Neural cell (in vitro differentiated cells): ENCODE results near the gene STK24. TPM values are rescaled to one million over a fixed set of nuclear protein-coding genes. Genes with fewer than 3 reads are reported as not detected.

Source experiments
- H2AFZ ChIP-seq: fragments of 200-600, 300-800 bp; sonication (generic), shearing (Covaris generic); 2 replicates; pipeline ENCODE4 v1.6.0; 2014; ENCODE audit warnings: low read depth, mild to moderate bottlenecking, antibody characterized with exemption, low read length, moderate library complexity
- H3F3A ChIP-seq: fragments of 200-600 bp; shearing (Covaris generic); 2 replicates; pipeline ENCODE4 v1.6.1; 2016; ENCODE audit warnings: mild to moderate bottlenecking, moderate library complexity, mixed read lengths, antibody characterized with exemption, low read length; ENCODE audit not compliant: insufficient read depth, poor library complexity, severe bottlenecking
- H3K27ac ChIP-seq: fragments of 200-600, 300-800 bp; sonication (generic), shearing (Covaris generic); 2 replicates; pipeline ENCODE4 v1.5.1; 2014; ENCODE audit warnings: mild to moderate bottlenecking, low read length, moderate library complexity
- H3K27me3 ChIP-seq: fragments of 300-800, 200-600 bp; sonication (generic), shearing (Covaris generic); 2 replicates; pipeline ENCODE4 v1.6.0; 2014; ENCODE audit warnings: mild to moderate bottlenecking, low read depth, low read length, moderate library complexity; ENCODE audit not compliant: insufficient read depth
- H3K36me3 ChIP-seq: fragments of 300-800, 200-600 bp; sonication (generic), shearing (Covaris generic); 2 replicates; pipeline ENCODE4 v1.5.1; 2014; ENCODE audit warnings: mild to moderate bottlenecking, antibody characterized with exemption, low read length, moderate library complexity; ENCODE audit not compliant: insufficient read depth
- H3K4me2 ChIP-seq: fragments of 300-800, 200-600 bp; sonication (generic), shearing (Covaris generic); 2 replicates; pipeline ENCODE4 v1.6.0; 2014; ENCODE audit warnings: mild to moderate bottlenecking, low read length
- H3K4me3 ChIP-seq: fragments of 300-800, 200-600 bp; sonication (generic), shearing (Covaris generic); 2 replicates; pipeline ENCODE4 v1.5.1; 2014; ENCODE audit warnings: mild to moderate bottlenecking, low read length, moderate library complexity
- H3K79me2 ChIP-seq: fragments of 200-600 bp; shearing (Covaris generic); replicated peaks from 2 replicates; pipeline ENCODE4 v1.6.0; 2014; ENCODE audit warnings: mild to moderate bottlenecking, low read length, moderate library complexity; ENCODE audit not compliant: insufficient read depth
- H3K9ac ChIP-seq: fragments of 300-800, 200-600 bp; sonication (generic), shearing (Covaris generic); 2 replicates; pipeline ENCODE4 v1.6.1; 2016; ENCODE audit warnings: mild to moderate bottlenecking, low read length, mixed read lengths
- H3K9me2 ChIP-seq: fragments of 200-600 bp; shearing (Covaris generic); 2 replicates; pipeline ENCODE4 v1.6.1; 2016; ENCODE audit warnings: mild to moderate bottlenecking, low read length, mixed read lengths; ENCODE audit not compliant: insufficient read depth
- H3K9me3 ChIP-seq: fragments of 200-600, 300-800 bp; sonication (generic), shearing (Covaris generic); 2 replicates; pipeline ENCODE4 v1.6.1; 2016; ENCODE audit warnings: mild to moderate bottlenecking, mixed run types, low read length, moderate library complexity, mixed read lengths
- H4K20me1 ChIP-seq: fragments of 200-600 bp; shearing (Covaris generic); 2 replicates; pipeline ENCODE4 v1.6.1; 2016; ENCODE audit warnings: mild to moderate bottlenecking, mixed run types; ENCODE audit not compliant: insufficient read depth
- CTCF ChIP-seq: fragments of 450-650 bp; IDR thresholded peaks from 2 replicates; pipeline ENCODE4 v1.5.1; 2014; ENCODE audit warnings: antibody characterized with exemption, mild to moderate bottlenecking, moderate library complexity; ENCODE audit not compliant: poor library complexity, severe bottlenecking
- EP300 ChIP-seq: fragments of 450-650 bp; conservative IDR thresholded peaks from 2 replicates; pipeline ENCODE4 v1.6.1; 2014; ENCODE audit warnings: antibody characterized with exemption, mild to moderate bottlenecking, moderate library complexity; ENCODE audit not compliant: poor library complexity, severe bottlenecking
- EZH2 ChIP-seq: fragments of 200-600, 300-800 bp; shearing (Covaris generic), sonication (generic); IDR thresholded peaks from 2 replicates; pipeline ENCODE4 v1.6.1; 2014; ENCODE audit warnings: antibody characterized with exemption, low read length, borderline replicate concordance, mild to moderate bottlenecking; ENCODE audit not compliant: insufficient read depth, poor library complexity, severe bottlenecking
- MXI1 ChIP-seq: fragments of 450-650 bp; conservative IDR thresholded peaks from 2 replicates; pipeline ENCODE4 v1.6.1; 2014; ENCODE audit warnings: antibody characterized with exemption, mild to moderate bottlenecking; ENCODE audit not compliant: poor library complexity, severe bottlenecking
- POLR2AphosphoS5 ChIP-seq: IDR thresholded peaks from 2 replicates; pipeline ENCODE4 v1.6.1; 2012
- RAD21 ChIP-seq: fragments of 450-650 bp; conservative IDR thresholded peaks from 2 replicates; pipeline ENCODE4 v1.6.1; 2014; ENCODE audit warnings: antibody characterized with exemption, mild to moderate bottlenecking, moderate library complexity
- REST ChIP-seq: IDR thresholded peaks from 2 replicates; pipeline ENCODE4 v1.6.1; 2012; ENCODE audit warnings: borderline replicate concordance
- SMC3 ChIP-seq: fragments of 450-650 bp; conservative IDR thresholded peaks from 2 replicates; pipeline ENCODE4 v1.6.1; 2014; ENCODE audit warnings: antibody characterized with exemption, mild to moderate bottlenecking, moderate library complexity; ENCODE audit not compliant: poor library complexity
- TAF1 ChIP-seq: IDR thresholded peaks from 2 replicates; pipeline ENCODE4 v1.6.1; 2012; ENCODE audit warnings: low read depth
- polyA plus RNA-seq: library from polyadenylated mRNA; depleted of rRNA; stranded (reverse); fragments of >200 nt; gene quantifications from 2 replicates; pipeline ENCODE4 v1.2.3, GENCODE V29; 2014

STK24 gene
- polyA plus RNA-seq, 1 donor from 2014 or later: 66.0 TPM

GRCh38 chr13:98547455-98547854 lies 29.5 kb downstream of the STK24 start:
- H2AFZ ChIP-seq: no peak overlapping the region
- H3K27ac ChIP-seq: no peak overlapping the region
- no peak overlapping the region for H3K4me2 ChIP-seq
- H3K9me3 ChIP-seq: peaks cover 3% of the 10 kb centered on the region
- no peaks in the 10 kb centered on the region for H3K9me2 ChIP-seq
- TF ChIP-seq REST (no peak), SMC3 (no peak), MXI1 (no peak), CTCF (no peak), POLR2AphosphoS5 (no peak), RAD21 (no peak), EZH2 (no peak), EP300 (no peak), TAF1 (no peak)
- no peaks in the 10 kb centered on the region for H3F3A ChIP-seq
- peaks cover 4% of the 10 kb centered on the region for H3K36me3 ChIP-seq
- no peak overlapping the region for H3K9ac ChIP-seq
- H3K79me2 ChIP-seq: peaks cover 39% of the 10 kb centered on the region
- H4K20me1 ChIP-seq: no peaks in the 10 kb centered on the region
- H3K4me3 ChIP-seq: no peak overlapping the region
- no peaks in the 10 kb centered on the region for H3K27me3 ChIP-seq

GRCh38 chr13:98546402-98546801 lies 30.5 kb downstream of the STK24 start:
- Histone ChIP-seq H3K9me2 (no peaks in the 10 kb centered on the region), H3K4me2 (no peak overlapping the region), H3K9ac (no peak overlapping the region), H2AFZ (no peak overlapping the region), H4K20me1 (no peaks in the 10 kb centered on the region), H3K27ac (no peak overlapping the region), H3K27me3 (no peaks in the 10 kb centered on the region), H3K4me3 (no peak overlapping the region), H3K79me2 (peaks cover 43% of the 10 kb centered on the region), H3K36me3 (no peaks in the 10 kb centered on the region), H3F3A (no peaks in the 10 kb centered on the region), H3K9me3 (no peaks in the 10 kb centered on the region)
- TF ChIP-seq MXI1 (no peak), REST (no peak), EP300 (no peak), CTCF (no peak), SMC3 (no peak), RAD21 (no peak), POLR2AphosphoS5 (no peak), EZH2 (no peak), TAF1 (no peak)
